Activated CD4-positive, alpha-beta T cell treated with anti-CD3 and anti-CD28 coated beads, Interleukin-2, amount 50 U/mL, for 48 hours (primary cell): ENCODE results near the gene OGDH.
A peak's percentile ranks its signal among the peaks of the same experiment; 100 is the strongest.
"Not testable (repeated sequence)": the region's sequence is repeated elsewhere in the genome, so short reads cannot be mapped to it uniquely, and the experiment has no call there.

Experiments used
- DNase-seq, 2 experiments: peaks; one replicate each; pipeline ENCODE4 v3.0.0-alpha.2; 2020

Gene OGDH

GRCh38 chr7:44709011-44709915 lies 102.8 kb downstream of the OGDH start:
- DNase-seq = no peak

- DNase-seq = no peak
These were observed 103.6 kb downstream of the OGDH start for GRCh38 chr7:44709945-44710596.

GRCh38 chr7:44711528-44711927 lies 105.1 kb downstream of the OGDH start:
- DNase-seq = no peak

DNA sequence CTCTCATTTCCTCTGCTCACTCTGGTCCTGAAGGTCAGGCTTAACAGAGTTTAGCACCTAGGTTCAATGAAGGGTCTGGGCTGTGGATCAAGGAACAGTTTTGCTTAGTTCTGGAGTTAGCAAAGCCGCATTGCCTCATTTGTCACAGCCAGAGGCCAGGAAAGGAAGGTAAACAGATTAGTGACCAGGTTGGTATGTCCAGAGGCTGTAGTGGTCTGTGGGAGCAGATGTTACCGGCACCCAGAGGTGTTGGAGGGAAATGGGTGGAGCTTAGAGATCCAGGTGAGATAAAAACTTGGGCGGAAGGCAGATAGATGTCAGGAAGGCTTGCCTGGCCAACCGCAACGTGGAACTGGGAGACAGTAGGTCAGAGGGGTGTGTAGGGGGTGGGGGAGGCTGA lies 105.6 kb downstream of the OGDH start:
- DNase-seq = no peak

- DNase-seq = no peak
These were observed 106.7 kb downstream of the OGDH start for GRCh38 chr7:44713141-44713540.

GRCh38 chr7:44713680-44714335 lies 107.4 kb downstream of the OGDH start:
- DNase-seq = no peak

DNA sequence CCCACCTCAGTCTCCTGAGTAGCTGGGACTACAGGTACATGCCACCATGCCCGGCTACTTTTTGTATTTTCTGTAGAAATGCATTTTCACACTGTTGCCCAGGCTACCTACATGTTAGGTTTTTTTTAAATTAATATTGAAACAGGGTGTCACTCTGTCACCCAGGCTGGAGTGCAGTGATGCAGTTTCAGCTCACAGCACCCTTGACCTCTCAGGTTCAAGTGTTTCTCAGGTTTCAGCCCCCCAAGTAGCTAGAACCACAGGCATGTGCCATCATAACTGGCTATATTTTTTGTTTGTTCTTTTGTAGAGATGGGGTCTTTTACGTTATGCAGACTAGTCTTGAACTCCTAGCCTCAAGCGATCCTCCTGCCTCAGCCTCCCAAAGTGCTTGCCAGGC lies 109.8 kb downstream of the OGDH start:
- no peak for DNase-seq

- DNase-seq = no peak
These were observed 113.9 kb downstream of the OGDH start for GRCh38 chr7:44720301-44720700.

- DNase-seq = no peak
These were observed 117.8 kb downstream of the OGDH start for GRCh38 chr7:44724276-44724675.

DNA sequence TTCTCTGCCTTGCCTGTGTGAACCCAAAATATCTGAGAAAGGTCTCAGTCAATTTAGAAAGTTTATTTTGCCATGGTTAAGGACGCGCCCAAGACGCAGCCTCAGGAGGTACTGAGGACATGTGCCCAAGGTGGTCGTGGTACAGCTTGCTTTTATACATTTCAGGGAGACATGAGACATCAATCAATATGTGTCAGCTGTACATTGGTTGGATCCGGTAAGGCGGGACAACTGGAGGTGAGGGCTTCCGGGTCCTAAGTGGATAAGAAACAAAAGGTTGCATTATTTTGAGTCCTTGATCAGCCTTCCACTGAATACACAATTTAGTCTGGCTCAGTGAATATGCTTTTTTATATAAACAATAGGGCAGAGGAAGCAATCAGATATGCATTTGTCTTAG lies 119.8 kb downstream of the OGDH start:
- not testable (repeated sequence) for DNase-seq

GRCh38 chr7:44727158-44727936 lies 120.9 kb downstream of the OGDH start:
- no peak for DNase-seq

GRCh38 chr7:44727937-44728262 lies 121.5 kb downstream of the OGDH start:
- no peak for DNase-seq

- DNase-seq = no peak
These were observed 123.6 kb downstream of the OGDH start for GRCh38 chr7:44729949-44730590.

DNA sequence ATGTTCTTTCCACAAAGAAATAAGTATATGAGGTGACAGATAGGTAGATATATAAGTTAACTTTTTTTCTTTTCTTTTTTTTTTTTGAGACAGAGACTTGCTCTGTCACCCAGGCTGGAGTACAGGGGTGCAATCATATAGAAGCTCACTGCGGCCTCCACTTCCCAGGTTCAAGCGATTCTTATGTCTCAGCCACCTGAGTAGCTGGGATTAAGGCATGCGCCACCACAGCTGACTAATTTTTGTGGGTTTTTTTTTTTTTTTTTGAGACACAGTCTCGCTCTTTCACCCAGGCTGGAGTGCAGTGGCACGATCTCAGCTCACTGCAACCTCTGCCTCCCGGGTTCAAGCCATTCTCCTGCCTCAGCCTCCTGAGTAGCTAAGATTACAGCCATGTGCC lies 126.5 kb downstream of the OGDH start:
- not testable (repeated sequence) for DNase-seq

DNA sequence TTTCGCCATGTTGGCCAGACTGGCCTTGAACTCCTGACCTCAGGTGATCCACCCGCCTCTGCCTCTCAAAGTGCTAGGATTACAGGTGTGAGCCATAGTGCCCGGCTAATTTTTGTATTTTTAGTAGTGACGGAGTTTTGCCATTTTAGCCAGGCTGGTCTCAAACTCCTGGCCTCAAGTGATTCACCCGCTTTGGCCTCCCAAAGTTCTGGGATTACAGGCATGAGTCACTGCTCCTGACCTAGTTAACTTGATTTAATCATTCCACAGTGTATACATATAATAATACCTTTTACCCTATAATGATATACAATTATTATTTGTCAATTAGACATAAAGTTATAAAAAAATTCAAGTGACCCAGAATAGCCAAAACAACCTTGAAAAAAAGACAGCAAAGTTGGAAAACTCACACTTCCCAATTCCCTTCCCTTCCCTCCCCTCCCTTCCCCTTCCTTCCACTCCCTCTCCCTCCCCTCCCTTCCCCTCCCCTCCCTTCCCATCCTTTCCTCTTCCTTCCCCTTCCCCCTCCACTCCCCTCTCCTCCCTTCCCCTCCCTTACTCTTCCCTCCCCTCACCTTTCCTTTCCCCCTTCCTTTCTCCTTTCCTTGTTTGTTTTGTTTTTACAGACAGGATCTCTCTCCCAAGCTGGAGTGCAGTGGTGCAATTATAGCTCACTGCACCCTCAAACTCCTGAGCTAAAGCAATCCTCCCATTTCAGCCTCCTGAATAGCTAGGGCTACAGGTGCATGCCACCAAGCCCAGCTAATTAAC lies 127.5 kb downstream of the OGDH start:
- DNase-seq = no peak

DNA sequence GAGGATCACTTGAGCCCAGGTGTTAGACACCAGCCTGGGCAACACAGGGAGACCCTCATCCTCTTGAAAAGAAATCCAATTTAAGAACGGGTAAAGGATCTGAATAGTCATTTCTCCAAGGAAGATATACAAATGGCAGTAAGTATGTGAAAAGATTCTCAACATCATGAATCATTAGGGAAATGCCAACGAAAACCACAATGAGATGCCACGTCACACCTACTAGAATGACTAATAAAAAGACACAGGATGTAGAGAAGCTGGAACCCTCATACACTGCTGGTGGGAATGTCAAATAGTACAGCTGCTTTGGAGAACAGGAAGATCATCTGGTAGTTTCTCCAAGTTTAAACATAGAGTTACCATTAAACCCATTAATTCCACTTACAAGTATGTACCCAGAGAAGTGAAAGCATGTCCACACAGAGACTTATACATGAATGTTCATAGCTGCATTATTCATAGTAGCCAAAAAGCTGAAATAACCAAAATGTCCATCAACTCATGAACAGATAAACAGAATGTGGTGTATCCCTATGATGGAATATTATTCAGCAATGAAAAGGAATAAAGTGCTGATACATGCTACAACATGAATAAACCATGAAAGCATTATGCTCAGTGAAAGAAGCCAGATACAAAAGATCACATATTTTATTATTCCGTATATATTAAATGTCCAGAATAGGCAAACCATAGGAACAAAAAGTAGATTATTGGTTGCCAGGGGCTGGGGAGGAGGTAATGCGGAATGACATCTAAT lies 129.2 kb downstream of the OGDH start:
- DNase-seq = peak; percentile 24 to 52

DNA sequence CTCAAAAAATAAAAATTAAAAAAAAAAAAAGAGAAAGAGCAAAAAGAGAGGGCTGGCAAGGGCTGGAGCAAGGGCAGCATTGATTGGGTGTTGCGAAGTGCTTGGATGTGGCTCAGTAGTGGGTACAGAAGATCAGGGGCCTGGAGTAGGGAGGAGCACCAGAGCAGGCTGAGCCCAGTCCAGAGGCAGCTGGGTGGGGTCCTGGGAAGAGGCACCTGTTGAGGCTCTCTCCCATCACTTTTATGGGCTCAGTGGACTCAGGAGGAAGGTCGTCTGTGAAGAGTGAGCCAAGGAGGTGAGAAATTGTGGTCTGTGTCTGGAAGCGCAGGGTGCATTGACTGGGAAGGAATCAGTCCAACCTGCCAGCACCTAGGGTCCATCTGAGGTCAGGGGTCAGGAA lies 130.5 kb downstream of the OGDH start:
- DNase-seq = no peak

DNA sequence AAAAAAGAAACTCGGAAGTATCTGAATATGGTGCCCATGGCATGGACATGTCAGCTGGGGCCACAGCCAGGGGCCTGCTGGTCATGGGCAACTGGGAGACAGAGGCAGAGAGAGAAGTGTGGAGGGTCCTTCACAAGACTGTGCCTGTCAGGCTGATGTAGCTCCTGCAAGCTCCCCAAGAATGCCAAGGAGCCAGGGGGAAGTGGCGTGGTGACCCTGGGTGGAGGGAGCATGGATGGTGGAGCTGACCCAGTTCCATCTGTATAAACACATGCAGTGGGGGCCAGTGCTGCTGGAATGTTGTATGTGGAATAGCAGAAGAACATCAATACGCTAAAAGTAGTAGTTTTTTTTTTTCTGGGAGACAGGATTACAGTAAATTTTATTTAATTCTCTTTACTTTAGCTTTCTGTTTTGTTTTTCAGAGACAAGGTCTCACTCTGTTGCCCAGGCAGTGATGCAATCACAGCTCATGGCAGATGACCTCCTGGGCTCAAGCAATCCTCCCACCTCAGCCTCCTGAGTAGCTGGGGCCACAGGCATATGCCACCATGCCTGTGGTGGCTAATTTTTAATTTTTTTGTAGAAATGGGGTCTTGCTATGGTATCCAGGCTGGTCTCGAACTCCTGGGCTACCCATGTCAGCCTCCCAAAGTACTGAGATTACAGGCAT lies 131.8 kb downstream of the OGDH start:
- no peak for DNase-seq

- DNase-seq = no peak
These were observed 132.6 kb downstream of the OGDH start for GRCh38 chr7:44738876-44739665.

GRCh38 chr7:44740055-44740454 lies 133.6 kb downstream of the OGDH start:
- no peak for DNase-seq
